Measurements from ENCODE around the gene CYLD.

Gene CYLD

GRCh38 chr16:50741781-50742575, at the start of gene CYLD:
TSS of gene CYLD (plus strand) at chr16:50742086. CDS start at chr16:50749699, 7,613 bp downstream.
- DNase-seq = peak; percentile 98 to 99

GRCh38 chr16:50692644-50692998, 49.3 kb upstream of the CYLD start:
- no peak for DNase-seq

- DNase-seq = no peak
Observed at GRCh38 chr16:50692999-50693781, 48.7 kb upstream of the CYLD start, which contains the start of gene NOD2. TSS of gene NOD2 (plus strand) at chr16:50693606. CDS start at chr16:50699496, 5,890 bp downstream.

DNA sequence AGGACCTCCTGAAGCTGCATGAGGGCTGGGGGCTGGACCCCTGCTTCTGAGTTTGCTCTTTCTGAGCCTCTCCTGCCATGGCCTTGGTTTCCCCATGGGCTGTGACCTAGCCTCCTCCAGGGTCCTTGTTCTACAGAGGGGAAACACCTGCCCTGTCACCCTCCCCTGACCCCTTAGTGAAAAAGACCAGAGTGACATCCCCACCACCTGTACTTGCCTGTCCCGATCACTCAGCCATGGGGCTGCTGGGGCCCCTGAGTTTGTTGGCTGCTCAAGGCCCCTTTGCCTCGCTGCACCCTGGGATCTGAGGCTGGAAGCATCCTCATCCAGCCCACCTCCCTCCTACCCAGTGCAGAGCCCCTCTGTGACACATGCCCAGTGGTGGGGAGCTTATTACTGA, 47.7 kb upstream of the CYLD start:
- no peak for DNase-seq

DNA sequence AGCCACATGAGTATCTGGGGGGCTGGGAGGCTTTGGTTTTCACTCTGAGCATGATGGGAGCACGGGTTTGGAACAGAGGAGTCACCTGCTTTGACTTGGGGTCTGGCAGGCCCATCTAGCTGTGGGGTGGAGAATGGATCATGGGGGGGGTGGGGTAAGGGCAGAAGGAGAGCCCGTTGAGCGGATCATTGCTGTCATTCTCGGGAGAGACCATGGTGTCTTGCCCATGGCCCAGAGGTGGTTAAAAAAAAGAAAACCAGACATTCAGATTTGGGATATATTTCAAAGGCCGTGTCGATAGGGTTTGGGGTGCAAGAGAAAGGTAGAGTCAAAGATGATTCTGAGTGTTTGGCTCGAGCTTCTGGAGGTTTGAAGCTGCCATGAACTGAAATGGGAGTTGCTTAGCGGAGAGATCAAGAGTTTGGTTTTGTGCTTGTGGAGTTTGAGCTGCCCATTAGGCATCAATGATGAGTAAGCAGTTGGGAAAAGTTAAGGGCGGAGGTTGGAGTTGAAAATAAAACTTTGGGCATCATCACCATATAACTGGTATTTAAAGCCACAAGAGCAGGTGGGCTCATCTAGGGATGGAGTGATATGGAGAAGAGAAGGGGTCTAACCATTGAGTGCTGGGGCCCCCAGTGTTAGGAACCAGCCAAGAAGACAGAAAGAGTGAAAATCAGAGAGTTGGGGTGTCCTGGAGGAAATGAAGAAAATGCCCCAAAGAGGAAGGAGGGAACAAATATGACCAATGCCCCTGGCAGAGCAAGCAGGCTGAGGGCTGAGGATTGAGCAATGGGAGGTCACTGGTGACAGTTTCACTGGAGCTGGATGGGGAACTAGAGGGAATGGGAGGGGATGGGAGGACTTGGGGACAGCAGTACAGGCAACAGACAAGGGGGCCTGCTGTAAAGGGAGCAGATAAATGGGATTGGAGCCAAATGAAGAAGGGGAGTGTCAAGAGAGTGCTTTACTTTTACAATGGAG, 46.6 kb upstream of the CYLD start:
- DNase-seq = peak; percentile 42 to 55

DNA sequence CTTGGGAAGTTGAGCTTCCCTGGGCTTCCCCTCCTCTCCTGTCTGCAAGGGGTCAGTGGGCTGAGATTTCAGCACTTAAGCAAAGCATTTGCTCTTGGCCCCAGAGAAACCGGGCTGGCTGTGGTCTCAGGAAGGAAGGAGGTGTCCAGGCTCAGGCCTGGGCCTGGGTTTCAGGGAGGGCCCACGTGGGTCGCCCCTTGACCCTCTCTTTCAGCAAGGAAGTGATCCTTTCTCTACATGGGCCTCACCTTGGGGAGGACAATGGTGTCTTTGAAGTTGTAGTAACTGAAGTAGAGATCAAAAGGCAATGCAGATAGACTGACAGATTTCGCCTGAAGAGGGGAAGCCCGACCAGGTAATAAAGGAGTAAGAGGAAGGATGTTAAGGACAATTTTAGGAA, 45.8 kb upstream of the CYLD start:
- DNase-seq = no peak

DNA sequence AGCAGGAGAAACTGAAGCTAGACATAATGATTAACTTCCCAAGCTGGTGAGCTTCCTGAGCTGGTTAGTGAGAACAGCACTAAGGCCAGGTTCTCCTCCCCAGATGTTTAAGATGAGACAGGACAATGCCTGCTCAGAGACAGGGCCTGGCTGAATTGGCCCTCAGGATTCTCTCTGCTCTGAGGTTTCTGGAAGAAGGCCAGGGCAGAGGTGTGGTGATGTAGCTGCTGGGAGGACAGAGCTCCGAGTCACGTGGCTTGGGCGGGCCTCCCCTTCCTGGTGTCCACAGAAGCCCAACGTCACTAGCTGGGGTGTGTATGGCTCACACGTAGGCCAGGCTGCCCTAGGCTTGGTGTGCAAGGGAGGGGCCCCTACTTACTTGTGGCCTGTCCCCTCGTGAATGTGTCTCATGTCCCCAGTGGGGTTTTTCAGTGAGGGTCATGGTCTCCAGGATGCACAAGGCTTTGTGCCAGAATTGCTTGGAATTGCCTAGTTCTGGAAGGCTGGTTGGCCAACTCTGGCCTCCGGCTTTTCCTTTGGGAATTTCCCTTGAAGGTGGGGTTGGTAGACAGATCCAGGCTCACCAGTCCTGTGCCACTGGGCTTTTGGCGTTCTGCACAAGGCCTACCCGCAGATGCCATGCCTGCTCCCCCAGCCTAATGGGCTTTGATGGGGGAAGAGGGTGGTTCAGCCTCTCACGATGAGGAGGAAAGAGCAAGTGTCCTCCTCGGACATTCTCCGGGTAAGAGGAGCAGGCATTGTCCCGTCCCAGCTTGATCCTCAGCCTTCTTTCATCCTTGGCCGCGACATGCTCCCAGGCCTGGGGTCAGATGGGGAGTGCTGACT, 45.1 kb upstream of the CYLD start:
- DNase-seq = no peak

DNA sequence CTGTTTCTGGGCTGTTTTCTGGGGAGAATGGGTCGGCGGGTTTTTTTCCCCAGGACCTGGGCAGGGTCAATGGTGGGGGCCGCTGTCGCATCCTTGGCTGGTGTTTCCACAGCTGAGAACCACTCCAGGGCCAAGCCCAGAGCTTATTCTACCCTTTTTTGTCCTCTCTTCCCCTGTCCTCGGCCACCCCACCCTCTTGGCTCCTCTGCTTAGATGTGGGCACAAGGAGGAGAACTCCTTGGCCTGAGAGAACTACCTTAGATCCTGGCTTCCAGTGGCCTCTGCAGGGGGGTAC, 44.5 kb upstream of the CYLD start:
- DNase-seq = no peak

DNA sequence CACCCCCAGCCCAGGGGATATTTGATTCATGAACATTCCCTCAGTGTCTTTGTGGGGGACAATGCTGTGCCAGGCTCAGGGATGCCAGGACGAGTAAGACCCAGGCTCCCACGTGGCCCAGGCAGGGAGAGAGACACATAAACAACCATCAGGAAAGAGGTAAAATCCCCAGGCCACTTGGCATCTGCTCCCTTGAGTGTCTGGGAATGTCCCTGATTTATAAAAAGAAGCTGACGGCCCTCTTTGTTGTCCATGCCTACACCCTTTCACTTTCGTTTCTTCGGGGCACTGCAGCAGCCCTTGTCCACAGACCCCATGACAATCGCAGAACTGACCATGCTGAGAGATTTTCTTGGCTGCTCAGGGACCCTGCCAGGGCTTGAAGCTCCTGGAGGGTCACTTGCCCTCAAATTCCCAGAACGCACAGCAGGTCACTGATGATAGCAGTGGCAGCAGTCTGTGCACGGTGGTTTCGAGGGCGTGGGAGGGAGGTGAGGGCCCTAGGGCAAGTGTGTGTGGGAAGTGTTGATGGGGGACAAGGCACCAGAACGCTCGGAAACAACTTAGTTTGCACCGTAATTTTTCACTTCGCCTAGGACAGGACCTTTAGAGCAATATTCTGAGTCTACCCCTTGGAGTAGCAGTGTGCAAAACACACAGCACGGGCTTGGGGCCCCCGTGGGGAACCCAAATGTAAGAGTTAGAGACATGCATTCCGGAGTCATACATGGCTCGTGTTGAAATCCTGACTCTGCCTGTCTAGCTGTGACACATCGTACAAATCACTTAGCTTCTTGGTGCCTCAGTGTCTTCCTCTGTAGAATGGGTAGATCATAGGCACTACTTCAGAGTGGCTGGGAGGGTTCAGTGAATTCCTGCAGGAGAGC, 43.8 kb upstream of the CYLD start:
- DNase-seq = no peak

- no peak for DNase-seq
Observed at GRCh38 chr16:50699326-50700159, 42.3 kb upstream of the CYLD start.

DNA sequence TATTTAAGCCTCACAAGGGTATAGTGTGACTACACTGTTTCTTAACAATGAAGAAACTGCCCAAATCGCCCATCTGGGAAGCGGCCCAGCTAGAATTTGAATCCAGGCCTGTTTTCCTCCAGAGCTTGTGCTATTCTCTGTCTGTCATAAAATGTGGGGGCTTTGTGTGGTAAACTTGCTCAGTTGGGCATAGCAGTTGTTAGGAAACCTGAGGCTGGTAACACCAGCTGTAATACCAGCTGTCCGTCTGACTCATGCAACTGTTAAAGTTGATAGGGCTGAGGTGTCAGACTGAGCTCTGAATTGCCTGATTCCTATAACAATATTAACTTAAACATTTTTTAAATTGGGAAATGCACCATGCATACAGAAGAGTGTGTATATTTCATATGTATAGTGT, 39.2 kb upstream of the CYLD start:
- DNase-seq = peak; percentile 53 to 63

DNA sequence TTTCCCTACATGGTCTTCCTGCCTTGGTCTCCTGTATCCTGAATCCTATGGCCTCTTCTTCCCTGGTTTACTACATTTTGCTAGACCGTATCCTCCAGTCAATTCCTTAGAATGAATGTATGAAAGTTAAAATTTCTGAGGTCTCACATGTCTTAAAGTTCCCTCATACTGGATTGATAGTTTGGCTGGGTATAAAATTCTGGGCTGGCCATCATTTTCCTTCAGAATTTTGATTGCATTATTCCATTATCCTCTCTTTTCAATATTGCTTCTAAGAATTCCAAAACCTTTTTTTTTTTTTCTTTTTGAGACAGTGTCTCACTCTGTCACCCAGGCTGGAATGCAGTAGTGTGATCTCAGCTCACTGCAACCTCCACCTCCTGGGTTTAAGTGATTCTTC, 37.6 kb upstream of the CYLD start:
- no peak for DNase-seq

DNA sequence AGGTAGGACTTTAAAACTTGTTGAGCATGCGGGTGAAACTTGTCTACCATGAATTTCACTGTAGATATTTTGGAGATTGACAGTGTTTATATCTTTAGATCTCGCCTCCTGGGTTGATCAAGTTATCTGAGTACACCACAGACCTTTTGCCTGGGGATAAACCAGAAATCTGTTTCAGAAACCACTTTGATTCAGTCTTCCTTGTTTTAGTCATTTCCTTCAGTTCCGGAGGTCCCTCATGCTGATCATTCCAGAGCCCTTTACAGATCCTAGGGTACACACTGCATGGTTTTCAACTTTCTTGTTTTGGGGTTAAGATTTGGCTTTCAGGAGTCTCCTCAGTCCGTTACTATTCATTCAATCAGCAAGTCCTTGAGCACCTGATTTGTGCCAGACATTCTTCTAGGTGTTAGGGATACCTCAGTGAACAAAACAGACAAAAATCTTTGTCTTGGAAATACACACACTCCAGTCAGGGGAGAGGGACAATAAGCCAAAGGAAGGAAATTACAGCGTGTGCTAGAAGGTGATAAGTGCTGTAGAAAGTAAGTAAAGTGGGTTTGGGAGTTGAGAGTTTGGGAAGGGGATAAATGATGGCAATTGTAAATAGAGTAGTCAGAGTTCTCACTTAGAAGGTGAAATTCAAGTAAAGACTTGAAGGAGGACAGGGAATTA, 36.3 kb upstream of the CYLD start:
- DNase-seq = no peak

GRCh38 chr16:50706250-50706649, 35.6 kb upstream of the CYLD start:
- no peak for DNase-seq

DNA sequence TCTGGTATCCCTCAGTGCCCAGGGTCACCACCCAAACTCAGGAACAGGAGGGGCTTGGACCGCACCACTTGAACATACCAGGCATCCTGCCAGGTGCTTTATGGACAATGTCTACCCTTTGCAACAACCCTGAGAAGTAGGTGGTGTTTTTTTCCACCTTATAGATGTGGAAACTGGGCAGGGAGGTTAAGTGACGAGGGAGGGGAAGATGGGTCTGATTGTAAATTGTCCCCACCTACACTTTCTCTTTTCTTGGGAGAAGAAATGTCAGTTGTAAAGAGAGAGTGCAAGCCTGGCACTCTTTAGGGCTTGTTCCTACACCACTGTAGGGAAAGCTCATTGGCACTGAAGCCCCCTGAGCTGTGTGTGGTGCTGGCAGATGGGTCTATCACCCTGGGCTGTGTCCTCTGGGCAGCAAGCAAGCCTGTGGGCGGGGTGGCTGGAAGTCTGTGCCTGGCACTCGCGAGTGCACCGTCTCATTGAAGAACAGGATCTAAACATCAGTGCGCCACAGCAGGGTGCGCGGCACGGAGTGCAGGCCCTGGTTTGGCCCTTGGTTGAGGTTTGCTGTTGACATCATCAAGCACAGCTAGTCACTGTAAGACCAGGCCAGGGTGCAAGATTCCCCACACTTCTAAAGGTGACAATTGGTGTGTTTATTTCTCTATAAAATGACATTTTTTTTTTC, 33.4 kb upstream of the CYLD start:
- DNase-seq = no peak

DNA sequence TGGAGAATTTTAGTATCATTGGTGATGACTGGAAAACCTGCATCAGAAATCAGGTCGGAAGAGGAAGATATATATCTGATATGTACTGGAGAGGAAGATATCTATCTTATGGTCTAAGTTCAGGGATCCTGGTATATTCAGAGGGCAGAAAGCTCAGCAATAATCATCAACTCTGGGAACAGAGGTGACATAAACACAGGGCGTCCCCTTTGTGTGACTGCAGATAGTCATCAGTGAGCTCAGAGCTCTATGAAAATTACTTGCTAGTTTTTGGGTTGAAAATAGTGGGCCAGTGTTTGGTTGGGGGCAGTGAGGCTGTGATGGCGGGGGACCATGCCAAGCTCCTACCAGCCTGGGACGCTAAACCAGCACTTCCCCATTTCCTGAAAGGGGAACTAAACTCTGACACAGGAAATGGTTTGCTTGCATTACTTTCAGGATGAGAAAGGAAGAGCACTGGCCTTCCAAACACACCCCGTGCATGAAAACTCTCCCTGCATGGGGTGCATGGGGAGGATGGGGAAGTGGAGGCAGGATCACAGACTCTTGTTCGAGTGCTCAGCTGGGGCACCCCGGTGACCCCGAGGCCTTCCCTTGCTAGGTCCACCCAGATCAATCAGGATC, 32.7 kb upstream of the CYLD start:
- DNase-seq = peak; percentile 86 to 88

- peak; percentile 10 for DNase-seq
Observed at GRCh38 chr16:50709980-50710379, 31.9 kb upstream of the CYLD start.

GRCh38 chr16:50711040-50711439, 30.8 kb upstream of the CYLD start:
- no peak for DNase-seq

All from Kasumi-1 (cell line).